SU-DHL-6 (cell line): ENCODE data around the gene TOM1L2.

Experiments used
- H2AFZ ChIP-seq: fragments of 200-600 bp; sonication (generic); 2 replicates; pipeline ENCODE4 v1.6.1; 2014; ENCODE audit warnings: low read depth, mild to moderate bottlenecking, moderate library complexity, mixed read lengths, antibody characterized with exemption, low read length; ENCODE audit not compliant: severe bottlenecking
- H3F3A ChIP-seq: fragments of 200-600 bp; shearing (Covaris generic); 2 replicates; pipeline ENCODE4 v1.6.0; 2016; ENCODE audit warnings: antibody characterized with exemption, mild to moderate bottlenecking; ENCODE audit not compliant: insufficient read depth
- H3K27ac ChIP-seq: fragments of 200-600 bp; sonication (generic); 2 replicates; pipeline ENCODE4 v1.5.1; 2016; ENCODE audit warnings: low read depth, mild to moderate bottlenecking, low read length, moderate library complexity, mixed read lengths
- H3K27me3 ChIP-seq: fragments of 200-600 bp; sonication (generic), shearing (Covaris generic); 2 replicates; pipeline ENCODE4 v1.6.0; 2014; ENCODE audit warnings: mild to moderate bottlenecking, low read length
- H3K36me3 ChIP-seq: fragments of 200-600 bp; sonication (generic); 2 replicates; pipeline ENCODE4 v1.6.1; 2014; ENCODE audit warnings: mild to moderate bottlenecking, low read length, mixed read lengths
- H3K4me2 ChIP-seq: fragments of 300-600, 200-600 bp; shearing (Covaris generic), sonication (generic); 2 replicates; pipeline ENCODE4 v1.6.0; 2014; ENCODE audit warnings: low read length, low read depth, mild to moderate bottlenecking; ENCODE audit not compliant: poor library complexity, severe bottlenecking
- H3K4me3 ChIP-seq: fragments of 200-600 bp; sonication (generic); 2 replicates; pipeline ENCODE4 v1.5.1; 2014; ENCODE audit warnings: antibody characterized with exemption, low read length, mild to moderate bottlenecking, mixed read lengths; ENCODE audit not compliant: insufficient read depth, poor library complexity, severe bottlenecking
- H3K79me2 ChIP-seq: fragments of 200-600 bp; sonication (generic); 2 replicates; pipeline ENCODE4 v1.6.1; 2014; ENCODE audit warnings: mild to moderate bottlenecking, low read length, moderate library complexity; ENCODE audit not compliant: insufficient read depth
- H3K9ac ChIP-seq: fragments of 200-600 bp; sonication (generic); 2 replicates; pipeline ENCODE4 v1.7.0; 2014; ENCODE audit warnings: mild to moderate bottlenecking, low read length
- H3K9me2 ChIP-seq: fragments of 200-600 bp; sonication (generic); replicated peaks from 2 replicates; pipeline ENCODE4 v1.6.1; 2014; ENCODE audit warnings: low read length; ENCODE audit not compliant: insufficient read depth
- H3K9me3 ChIP-seq: fragments of 200-600 bp; sonication (generic); 2 replicates; pipeline ENCODE4 v1.6.1; 2014; ENCODE audit warnings: low read length, mixed read lengths; ENCODE audit not compliant: insufficient read depth
- H4K20me1 ChIP-seq: fragments of 200-600 bp; sonication (generic); 2 replicates; pipeline ENCODE4 v1.6.1; 2014; ENCODE audit warnings: low read depth, mild to moderate bottlenecking, antibody characterized with exemption, low read length, moderate library complexity, mixed read lengths
- EZH2phosphoT487 ChIP-seq: fragments of 200-600 bp; sonication (generic), shearing (Covaris generic); conservative IDR thresholded peaks from 2 replicates; pipeline ENCODE4 v1.6.1; 2018; ENCODE audit warnings: mild to moderate bottlenecking, antibody characterized with exemption, low read length, moderate library complexity, mixed read lengths
- TF ChIP-seq, protein P1 (sequence below): fragments of 200-600 bp; sonication (generic); IDR thresholded peaks from one replicate; pipeline ENCODE4 v1.5.1; 2017; ENCODE audit warnings: antibody characterized with exemption, mild to moderate bottlenecking, low read length, moderate library complexity; ENCODE audit not compliant: insufficient read depth, poor library complexity, severe bottlenecking

TOM1L2 gene

DNA sequence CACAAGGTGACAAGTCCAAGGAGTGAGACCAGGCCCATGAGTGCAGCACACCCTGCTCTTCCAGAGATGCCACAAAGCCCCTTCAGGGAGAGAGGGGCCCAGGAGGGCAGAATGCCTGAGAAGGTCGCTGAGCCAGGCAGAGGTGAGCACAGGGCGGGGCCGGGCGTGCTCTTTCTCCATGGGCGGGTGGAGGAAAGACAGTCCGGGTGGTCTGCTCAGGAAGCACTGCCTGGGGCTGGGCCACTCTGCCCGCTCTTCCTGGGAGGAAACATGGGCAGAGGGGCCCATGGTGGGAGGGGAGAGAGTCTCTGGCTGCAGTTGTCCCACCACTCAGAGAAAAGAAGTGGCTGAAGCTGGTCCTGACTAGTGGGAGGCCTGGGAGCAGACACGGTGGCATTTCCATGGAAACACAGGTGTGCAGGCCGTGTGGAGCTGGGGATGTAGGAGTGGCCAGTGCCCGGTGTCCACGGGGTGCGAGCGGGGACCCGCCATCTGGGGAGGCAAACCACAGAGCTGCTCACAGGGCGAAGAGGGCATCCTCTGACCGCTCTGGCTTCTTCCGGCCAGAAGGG is 125.0 kb downstream of the TOM1L2 start:
- no peak overlapping the region for H3K4me2 ChIP-seq
- no peaks in the 10 kb centered on the region for H3K9me3 ChIP-seq
- H2AFZ ChIP-seq, result no peak overlapping the region
- no peaks in the 10 kb centered on the region for H3K79me2 ChIP-seq
- no peaks in the 10 kb centered on the region for H3K36me3 ChIP-seq
- H3K27ac ChIP-seq, result no peak overlapping the region
- no peak overlapping the region for H3K9ac ChIP-seq
- TF ChIP-seq EZH2phosphoT487, result no peak
- TF ChIP-seq, protein P1, sequence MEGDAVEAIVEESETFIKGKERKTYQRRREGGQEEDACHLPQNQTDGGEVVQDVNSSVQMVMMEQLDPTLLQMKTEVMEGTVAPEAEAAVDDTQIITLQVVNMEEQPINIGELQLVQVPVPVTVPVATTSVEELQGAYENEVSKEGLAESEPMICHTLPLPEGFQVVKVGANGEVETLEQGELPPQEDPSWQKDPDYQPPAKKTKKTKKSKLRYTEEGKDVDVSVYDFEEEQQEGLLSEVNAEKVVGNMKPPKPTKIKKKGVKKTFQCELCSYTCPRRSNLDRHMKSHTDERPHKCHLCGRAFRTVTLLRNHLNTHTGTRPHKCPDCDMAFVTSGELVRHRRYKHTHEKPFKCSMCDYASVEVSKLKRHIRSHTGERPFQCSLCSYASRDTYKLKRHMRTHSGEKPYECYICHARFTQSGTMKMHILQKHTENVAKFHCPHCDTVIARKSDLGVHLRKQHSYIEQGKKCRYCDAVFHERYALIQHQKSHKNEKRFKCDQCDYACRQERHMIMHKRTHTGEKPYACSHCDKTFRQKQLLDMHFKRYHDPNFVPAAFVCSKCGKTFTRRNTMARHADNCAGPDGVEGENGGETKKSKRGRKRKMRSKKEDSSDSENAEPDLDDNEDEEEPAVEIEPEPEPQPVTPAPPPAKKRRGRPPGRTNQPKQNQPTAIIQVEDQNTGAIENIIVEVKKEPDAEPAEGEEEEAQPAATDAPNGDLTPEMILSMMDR, result no peak
- H3K9me2 ChIP-seq, result no peaks in the 10 kb centered on the region
- H3F3A ChIP-seq, result no peaks in the 10 kb centered on the region
- no peak overlapping the region for H3K4me3 ChIP-seq
- no peaks in the 10 kb centered on the region for H3K27me3 ChIP-seq
- H4K20me1 ChIP-seq, result no peaks in the 10 kb centered on the region

DNA sequence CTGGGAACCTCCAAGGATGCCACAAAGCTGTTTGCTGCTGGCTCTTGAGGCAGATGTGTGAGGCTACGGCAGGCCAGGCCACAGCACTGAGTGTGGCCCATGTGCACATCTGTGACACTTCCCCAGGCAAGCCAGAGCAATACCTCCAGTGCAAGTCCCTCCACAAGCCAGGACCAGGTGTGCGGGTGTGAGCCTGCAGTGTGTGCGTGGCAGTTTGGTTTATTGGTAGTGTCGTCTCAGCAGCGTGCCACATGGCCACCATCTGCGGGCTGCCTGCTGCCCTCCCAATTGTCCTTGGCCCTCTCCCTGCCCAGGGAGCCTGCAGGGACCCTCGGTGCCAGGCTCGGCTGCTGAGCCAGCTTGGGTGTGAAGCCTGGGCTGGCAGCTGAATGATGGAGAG is 125.6 kb downstream of the TOM1L2 start:
- Histone ChIP-seq H3K27ac (no peak overlapping the region), H3K4me2 (no peak overlapping the region), H3F3A (no peaks in the 10 kb centered on the region)

DNA sequence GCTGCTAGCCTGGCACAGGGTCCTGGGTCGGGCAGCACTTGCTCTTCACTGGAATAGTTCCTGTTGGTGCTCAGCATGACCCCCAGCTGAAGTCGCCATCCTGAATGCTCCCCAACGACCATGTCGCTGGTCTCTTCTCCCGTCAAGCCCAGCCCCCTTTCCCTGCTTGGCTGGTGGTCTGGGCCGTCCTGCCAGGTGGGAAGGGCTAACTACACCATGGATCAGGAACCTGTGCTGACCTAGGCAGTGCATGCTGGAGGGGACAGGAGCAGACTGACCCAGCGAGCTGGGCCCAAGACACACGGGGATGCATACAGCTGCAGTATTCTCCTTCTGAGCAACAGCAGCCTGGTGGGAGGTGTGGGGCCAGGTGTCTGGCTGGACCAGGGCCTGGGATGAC is 126.2 kb downstream of the TOM1L2 start:
- no peak overlapping the region for H3K9ac ChIP-seq
- no peak overlapping the region for H3K4me2 ChIP-seq
- no peaks in the 10 kb centered on the region for H3K79me2 ChIP-seq
- no peak for TF ChIP-seq EZH2phosphoT487
- TF ChIP-seq, protein P1, result no peak
- no peaks in the 10 kb centered on the region for H3K36me3 ChIP-seq
- no peak overlapping the region for H2AFZ ChIP-seq
- H3F3A ChIP-seq, result no peaks in the 10 kb centered on the region
- H3K27ac ChIP-seq, result no peak overlapping the region
- H3K9me3 ChIP-seq, result no peaks in the 10 kb centered on the region
- no peaks in the 10 kb centered on the region for H3K9me2 ChIP-seq
- no peaks in the 10 kb centered on the region for H4K20me1 ChIP-seq
- H3K4me3 ChIP-seq, result no peak overlapping the region
- H3K27me3 ChIP-seq, result no peaks in the 10 kb centered on the region

More for the DNA sequence above, 125.6 kb downstream of the TOM1L2 start:
- no peak for TF ChIP-seq EZH2phosphoT487
- TF ChIP-seq, protein P1, result no peak
- Histone ChIP-seq H3K36me3 (no peaks in the 10 kb centered on the region), H3K4me3 (no peak overlapping the region), H3K9ac (no peak overlapping the region), H2AFZ (no peak overlapping the region), H3K79me2 (no peaks in the 10 kb centered on the region), H3K27me3 (no peaks in the 10 kb centered on the region), H3K9me3 (no peaks in the 10 kb centered on the region), H4K20me1 (no peaks in the 10 kb centered on the region), H3K9me2 (no peaks in the 10 kb centered on the region)
